Measurements from ENCODE around the gene TRAPPC10.

DNA sequence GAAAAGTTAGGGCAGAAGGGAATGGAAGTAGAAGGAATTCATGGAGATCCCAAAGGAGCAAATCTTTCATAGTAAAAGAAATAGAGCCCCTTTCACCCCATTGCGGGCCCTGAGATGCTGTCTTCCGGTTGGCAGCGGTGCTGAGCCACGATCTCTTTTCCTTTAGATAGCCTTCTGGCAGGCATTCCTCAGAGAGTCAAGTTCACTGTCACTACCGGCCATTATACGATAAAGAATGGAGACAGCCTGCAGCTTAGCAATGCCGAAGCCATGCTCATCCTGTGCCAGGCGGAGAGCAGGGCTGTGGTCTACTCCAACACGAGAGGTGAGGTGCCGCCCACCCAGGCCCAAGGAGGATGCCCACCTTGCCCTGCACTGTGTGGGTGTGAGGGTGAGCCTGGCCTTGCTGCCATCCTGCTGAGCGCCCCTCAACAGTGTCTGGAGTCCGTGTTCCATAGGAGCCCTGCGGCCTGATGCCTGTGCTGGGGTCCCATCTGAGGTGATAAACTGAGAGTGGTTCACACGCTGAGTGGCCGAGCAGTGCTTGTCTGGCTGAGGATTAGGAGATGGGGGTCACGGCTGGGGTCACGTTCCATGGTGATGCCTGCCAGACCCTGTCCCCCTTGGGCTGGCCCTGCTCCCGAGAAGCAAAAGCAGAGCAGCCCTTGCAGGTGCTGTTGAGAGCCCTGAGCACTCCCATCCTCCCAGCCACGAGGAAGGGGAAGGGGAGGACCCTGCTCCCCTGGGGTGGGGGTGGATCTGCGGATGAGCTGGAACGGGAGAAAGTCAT is 74.7 kb downstream of the TRAPPC10 start:
- TF ChIP-seq, protein P1, sequence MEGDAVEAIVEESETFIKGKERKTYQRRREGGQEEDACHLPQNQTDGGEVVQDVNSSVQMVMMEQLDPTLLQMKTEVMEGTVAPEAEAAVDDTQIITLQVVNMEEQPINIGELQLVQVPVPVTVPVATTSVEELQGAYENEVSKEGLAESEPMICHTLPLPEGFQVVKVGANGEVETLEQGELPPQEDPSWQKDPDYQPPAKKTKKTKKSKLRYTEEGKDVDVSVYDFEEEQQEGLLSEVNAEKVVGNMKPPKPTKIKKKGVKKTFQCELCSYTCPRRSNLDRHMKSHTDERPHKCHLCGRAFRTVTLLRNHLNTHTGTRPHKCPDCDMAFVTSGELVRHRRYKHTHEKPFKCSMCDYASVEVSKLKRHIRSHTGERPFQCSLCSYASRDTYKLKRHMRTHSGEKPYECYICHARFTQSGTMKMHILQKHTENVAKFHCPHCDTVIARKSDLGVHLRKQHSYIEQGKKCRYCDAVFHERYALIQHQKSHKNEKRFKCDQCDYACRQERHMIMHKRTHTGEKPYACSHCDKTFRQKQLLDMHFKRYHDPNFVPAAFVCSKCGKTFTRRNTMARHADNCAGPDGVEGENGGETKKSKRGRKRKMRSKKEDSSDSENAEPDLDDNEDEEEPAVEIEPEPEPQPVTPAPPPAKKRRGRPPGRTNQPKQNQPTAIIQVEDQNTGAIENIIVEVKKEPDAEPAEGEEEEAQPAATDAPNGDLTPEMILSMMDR (IDR thresholded peaks at IDR 0.05), result no peak
- TF ChIP-seq EZH2phosphoT487 (IDR thresholded peaks at IDR 0.05; ENCODE audit: borderline replicate concordance, low read depth) (no peak), POLR2AphosphoS5 (IDR thresholded peaks at IDR 0.05; ENCODE audit: low read depth, low read length) (no peak)
